ENCODE measurements around the gene MBD3L3.
"Not testable (repeated sequence)": the region's sequence is repeated elsewhere in the genome, so short reads cannot be mapped to it uniquely, and the experiment has no call there.

The MBD3L3 gene

DNA sequence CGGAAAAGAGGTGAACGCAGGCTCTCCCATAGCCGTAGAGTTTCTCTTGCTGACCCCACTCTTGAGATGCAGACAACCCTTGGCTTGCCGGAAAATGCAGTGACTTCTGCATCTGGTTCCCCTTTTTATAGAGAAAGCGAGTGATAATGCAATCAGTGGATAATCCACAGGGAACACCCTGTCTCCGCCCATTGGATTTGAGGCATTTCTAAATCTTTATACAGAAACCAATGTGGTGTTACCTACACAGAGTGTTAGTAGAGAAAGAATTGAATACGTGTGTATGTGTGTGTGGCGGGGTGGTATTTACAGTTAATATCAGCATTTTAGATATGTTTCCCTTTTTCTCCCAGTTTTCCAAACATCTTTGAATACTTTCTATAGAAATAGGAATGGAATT, at the start of gene MBD3L3:
Gene MBD3L3, minus strand, starts transcription at position 101 of the 400 bp plus-strand sequence. Its CDS starts 71 bp downstream, at position 30.
- in situ Hi-C loops (cut with HindIII; ENCODE audit: low sequenced_read_pairs): not testable (repeated sequence)

DNA sequence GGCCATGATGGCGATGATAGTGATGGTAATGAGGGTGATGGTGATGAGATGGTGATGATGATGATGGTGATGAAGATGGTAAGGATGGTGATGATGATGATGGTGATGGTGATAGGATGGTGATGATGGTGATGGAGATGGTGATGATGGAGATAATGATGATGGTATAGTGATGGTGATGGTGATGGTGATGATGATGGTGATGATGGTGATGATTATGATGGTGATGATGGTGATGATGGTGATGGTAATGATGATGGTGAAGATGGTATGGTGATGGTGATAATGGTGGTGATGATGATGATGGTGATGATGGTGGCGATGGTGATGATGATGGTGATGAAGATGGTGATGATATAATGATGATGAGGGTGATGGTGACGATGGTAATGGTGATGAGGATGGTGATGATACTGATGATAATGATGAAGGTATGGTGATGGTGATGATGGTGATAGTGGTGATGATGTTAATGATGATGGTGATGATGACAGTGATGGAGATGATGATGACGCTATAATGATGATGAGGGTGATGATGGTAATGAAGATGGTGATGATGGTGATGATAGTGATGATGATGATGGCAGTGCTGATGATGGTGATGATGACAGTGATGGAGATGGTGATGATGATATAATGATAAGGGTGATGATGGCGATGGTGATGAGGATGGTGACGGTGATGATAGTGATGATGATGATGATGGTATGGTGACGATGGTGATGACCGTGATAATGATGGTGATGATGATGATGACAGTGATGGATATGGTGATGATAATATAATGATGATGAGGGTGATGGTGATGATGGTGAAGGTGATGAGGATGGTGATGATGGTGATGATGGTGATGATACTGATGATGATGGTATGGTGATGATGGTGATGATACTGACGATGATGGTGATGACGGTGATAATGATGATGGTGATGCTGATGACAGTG, 48.5 kb upstream of the MBD3L3 start:
- in situ Hi-C loops (cut with HindIII; ENCODE audit: low sequenced_read_pairs): no loop called here

DNA sequence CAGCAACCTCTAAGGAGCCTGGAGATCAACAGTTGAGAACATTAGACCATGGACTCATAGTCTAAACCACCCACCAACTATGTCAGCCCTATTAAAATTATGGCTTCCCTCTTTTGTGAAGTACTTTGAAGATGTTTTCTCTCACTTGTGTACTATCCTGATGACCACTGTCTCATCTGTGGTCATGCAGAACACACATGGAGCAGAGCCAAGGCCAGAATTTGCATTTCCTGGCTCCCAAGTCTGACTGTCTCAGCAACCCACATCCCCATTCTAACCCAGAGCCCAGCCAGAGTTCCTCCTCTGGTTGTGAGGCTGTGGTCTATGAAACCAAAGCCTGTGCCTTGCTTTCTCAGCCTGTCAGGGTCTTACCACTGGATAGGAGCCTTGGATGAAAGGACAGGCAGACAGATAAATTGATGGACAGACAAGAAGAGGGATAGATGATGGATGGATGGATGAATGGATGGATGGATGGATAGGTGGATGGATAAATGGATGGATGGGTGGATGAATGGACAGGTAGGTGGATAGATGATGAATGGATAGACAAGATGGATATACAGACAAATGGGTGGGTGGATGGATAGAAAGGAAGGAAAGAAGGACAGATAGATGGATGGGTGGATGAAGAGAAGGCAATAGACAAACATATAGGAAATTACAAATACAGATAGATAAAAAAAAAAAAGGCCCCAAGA, 46.4 kb upstream of the MBD3L3 start:
- in situ Hi-C loops (cut with HindIII; ENCODE audit: low sequenced_read_pairs): no loop called here

DNA sequence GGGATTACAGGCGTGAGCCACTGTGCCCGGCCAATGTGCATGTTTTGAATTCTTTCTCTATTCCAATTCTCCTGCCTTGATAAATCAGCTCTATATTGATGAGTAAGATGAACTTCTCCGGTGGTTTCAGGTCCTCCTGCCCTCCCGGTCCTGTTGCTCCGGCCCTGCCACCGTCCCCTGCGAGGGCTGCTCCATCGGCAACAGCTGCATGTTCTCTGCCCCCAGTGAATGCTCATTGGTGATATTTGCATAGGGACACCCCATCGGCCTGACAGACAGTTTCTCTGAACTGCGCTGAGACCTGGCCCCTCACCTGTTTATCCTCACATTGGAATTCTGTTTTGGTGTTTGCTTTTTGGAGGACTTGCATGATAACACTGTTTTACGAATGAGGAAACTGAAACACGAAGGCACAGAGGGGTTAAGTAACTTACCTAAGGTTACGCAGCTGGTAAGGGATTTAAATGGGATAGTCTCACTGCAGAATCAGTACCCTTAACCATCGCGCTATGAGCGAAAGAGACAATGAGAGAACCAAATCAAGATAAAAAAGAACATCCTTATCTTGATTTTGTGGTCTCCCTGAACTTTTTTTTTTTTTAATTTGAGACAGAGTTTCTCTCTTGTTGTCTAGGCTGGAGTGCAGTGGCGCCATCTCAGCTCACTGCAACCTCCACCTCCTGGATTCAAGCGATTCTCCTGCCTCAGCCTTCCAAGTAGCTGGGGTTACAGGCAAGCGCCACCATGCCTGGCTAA, 43.2 kb upstream of the MBD3L3 start:
- in situ Hi-C loops (cut with HindIII; ENCODE audit: low sequenced_read_pairs): no loop called here

DNA sequence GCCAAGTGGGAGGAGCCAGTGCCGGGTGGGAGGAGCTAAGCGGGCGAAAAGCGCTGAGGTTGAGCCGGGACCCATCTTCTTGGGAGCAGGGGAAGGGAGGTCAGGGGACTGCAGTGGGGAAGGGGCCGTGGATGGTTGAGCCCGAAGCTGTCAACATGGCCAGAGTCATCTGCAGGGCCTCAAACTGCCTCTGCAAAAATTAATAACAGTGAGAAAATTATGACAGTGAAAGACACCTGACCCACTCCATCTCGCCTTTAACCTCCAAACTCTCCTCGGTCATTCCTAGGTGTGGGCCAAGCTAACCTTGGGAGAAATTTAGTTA, 41.1 kb upstream of the MBD3L3 start:
- in situ Hi-C loops (cut with HindIII; ENCODE audit: low sequenced_read_pairs): no loop called here

DNA sequence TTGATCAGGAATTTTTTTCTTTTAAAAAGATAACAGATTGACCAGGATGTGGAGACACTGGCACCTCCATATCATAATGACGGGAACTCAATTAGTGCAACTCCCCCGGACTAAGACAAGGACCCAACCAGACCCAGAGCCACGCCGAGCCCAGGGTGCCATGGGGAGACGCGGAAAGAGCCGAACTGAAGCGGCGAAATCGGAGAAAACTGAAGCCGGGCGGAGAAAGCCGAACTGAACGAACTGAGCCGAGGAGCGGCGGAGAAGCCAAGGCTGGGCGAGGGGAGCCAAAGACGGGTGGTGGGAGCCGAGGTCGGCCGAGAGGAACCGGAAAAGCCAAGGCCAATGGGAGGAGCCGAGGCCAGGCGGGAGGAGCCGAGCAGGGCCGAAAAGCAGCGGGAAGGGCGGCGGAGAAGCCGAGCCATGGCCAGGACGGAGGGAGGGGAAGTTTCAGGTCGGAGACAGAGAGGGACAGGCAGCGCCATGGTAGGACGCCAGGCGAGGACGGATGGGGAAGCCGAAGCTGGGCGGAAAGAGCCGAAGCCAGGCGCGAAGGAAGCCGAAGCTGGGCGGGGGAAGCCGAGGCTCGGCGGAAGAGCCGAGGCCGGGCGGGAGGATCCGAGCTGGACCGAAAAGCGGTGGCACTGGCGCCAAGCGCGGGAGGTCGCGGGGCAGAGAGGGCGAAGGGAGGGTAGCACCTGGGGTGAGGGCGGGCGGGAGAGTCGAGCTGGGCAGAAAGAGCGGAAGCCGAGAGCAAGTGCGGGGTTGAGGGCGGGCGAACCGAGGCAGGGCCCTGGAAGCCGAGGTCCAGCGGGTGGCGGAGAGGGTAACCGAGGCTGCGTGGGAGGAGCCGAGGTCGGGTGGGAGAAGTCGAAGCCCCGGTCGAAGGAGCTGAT, 40.5 kb upstream of the MBD3L3 start:
- in situ Hi-C loops (cut with HindIII; ENCODE audit: low sequenced_read_pairs): no loop called here

DNA sequence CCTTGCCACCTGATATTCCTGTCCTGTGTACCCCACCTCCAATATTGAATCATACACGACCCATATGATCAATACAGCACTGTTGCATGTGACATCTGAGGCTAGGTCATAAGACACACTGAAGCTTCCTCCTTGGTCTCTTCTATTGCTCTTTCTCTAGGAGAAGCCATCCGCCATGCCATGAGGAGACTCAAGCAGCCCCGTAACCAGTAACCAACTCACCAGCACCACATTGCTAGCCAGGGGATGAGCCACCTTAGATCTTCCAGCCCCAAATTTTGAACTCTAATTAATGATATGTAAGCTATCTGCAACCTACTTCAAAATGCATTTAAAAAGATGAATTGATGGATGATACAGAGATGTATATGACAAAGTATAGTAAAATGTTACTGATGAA, 39.6 kb upstream of the MBD3L3 start:
- in situ Hi-C loops (cut with HindIII; ENCODE audit: low sequenced_read_pairs): no loop called here

DNA sequence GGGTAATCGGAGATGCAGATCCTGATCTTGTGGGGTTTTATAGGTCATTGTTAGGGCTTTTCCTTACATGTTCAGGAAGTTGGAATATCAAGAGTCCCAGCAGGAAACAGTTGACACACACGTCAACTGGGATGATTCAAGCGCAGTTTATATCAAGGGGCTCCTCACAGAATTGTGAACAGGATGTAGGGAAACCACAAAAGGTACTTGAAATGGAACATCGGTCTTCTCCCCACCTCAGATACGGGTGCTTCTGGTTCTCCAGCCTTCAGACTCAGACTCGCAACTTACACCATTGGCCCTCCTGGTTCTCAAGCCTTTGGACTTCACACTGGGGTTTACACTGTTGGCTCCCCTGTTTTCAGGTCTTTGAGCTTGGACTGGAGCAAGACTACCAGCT, 30.5 kb upstream of the MBD3L3 start:
- in situ Hi-C loops (cut with HindIII; ENCODE audit: low sequenced_read_pairs): no loop called here

DNA sequence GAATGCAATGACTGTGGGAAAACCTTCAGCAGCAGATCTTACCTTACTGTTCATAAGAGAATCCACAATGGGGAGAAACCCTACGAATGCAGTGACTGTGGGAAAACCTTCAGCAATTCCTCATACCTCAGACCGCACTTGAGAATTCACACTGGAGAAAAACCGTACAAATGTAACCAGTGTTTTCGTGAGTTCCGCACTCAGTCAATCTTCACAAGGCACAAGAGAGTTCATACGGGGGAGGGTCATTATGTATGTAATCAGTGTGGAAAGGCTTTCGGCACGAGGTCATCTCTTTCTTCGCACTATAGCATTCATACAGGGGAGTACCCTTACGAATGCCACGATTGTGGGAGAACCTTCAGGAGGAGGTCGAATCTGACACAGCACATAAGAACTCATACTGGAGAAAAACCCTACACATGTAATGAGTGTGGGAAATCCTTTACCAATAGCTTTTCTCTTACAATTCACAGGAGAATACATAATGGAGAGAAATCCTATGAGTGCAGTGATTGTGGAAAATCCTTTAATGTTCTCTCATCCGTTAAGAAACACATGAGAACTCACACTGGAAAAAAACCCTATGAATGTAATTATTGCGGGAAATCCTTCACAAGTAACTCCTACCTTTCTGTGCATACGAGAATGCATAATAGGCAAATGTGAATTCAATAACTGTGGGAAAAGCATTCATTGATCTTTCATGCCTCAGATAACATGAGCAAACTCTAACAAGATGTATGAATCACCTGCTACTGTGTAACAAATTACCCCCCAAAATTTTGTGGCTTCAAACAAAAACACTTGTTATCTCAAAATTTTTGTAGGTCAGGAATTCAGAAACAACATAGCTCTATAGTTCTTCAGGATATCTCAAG, 24.8 kb upstream of the MBD3L3 start:
- in situ Hi-C loops (cut with HindIII; ENCODE audit: low sequenced_read_pairs): no loop called here

DNA sequence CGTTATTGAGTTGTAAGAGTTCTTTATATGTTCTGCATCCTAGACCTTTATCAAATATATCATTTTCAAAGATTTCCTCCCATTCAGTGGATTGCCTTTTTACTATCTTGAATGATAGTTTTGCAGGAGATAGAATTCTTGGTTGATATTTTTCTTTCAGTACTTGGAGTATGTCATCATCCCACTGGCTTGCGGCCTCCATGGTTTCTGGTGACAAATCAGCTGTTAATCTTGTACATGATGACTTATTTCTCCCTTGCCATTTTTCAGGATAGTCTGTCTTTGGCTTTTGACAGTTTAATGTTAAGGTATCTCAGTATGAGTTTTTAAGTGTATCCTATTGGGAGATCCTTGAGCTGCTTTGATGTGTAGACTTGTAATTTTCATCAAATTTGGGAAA, 19.5 kb upstream of the MBD3L3 start:
- in situ Hi-C loops (cut with HindIII; ENCODE audit: low sequenced_read_pairs): no loop called here

DNA sequence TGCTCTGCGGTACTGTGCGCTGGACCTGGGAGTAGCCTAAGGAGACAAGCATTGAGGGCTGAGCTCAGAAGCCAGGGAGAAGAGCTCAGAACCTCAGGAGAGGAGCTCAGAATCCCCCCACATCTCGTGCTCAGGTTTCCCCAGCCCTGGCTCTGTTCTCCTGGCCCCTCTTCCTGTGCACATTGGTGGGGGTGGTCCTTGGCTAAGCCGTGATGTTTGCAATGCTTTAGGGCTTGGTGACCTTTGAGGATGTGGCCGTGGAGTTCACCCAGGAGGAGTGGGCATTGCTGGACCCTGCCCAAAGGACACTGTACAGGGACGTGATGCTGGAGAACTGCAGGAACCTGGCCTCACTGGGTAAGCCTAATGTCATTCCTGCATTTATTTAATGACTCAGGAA, 17.7 kb upstream of the MBD3L3 start:
- in situ Hi-C loops (cut with HindIII; ENCODE audit: low sequenced_read_pairs): no loop called here

DNA sequence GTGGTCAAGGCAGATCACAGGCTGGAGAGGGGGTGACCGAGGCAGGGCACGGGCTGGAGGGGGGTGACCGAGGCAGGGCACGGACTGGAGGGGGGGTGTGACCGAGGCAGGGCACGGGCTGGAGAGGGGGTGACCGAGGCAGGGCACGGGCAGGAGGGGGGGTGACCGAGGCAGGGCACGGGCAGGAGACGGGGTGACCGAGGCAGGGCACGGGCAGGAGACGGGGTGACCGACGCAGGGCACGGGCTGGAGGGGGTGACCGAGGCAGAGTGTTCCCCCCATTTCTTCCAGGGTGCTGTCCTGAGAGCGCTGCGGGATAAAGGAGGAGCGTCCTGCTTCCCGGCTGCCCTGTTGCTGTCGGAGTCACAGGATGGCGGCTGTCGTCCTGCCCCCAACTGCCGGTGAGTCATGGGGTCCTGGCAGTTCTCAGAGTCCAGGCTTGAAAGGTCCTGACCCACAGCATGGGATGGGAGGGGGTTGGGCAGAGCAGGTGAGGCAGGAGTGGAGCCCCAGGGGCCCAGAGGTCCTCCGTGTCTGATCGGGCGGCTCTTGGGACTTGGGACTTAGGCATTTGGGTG, 16.3 kb upstream of the MBD3L3 start:
- in situ Hi-C loops (cut with HindIII; ENCODE audit: low sequenced_read_pairs): no loop called here

DNA sequence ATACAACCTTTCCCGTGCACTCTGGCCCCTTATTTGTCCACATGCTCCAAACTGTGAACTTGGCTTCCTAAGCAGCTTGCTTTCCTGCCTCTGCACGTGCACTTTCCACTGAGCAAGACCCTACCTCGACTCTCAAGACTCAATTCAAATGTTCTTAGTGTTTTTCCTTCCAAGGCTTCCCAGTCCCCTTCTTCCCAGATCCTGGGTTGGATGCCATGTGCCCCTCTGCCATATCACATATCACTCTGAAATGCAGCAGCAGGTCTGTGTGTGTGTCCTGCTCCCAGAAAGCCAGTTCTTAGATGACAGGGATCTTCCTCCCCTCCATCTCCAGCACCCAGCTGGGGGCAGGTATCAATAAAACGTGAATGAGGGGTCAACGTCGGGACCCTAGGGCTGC, 14.1 kb upstream of the MBD3L3 start:
- in situ Hi-C loops (cut with HindIII; ENCODE audit: low sequenced_read_pairs): no loop called here

DNA sequence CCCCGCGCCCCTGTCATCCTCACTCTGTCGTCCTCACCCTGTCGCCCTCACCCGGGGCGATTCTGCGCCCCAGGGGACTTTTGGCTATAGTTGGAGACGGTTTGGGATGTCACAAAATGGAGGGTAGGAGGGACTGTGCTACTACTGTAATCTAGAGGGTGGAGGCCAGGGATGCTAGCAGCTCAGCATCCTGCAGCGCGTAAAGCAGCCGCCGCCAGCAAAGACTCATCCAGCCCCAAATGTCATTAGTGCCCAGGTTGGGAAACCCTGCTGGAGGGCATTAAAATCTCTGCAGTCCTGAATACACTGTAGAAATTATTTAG, 11.4 kb upstream of the MBD3L3 start:
- in situ Hi-C loops (cut with HindIII; ENCODE audit: low sequenced_read_pairs): no loop called here

DNA sequence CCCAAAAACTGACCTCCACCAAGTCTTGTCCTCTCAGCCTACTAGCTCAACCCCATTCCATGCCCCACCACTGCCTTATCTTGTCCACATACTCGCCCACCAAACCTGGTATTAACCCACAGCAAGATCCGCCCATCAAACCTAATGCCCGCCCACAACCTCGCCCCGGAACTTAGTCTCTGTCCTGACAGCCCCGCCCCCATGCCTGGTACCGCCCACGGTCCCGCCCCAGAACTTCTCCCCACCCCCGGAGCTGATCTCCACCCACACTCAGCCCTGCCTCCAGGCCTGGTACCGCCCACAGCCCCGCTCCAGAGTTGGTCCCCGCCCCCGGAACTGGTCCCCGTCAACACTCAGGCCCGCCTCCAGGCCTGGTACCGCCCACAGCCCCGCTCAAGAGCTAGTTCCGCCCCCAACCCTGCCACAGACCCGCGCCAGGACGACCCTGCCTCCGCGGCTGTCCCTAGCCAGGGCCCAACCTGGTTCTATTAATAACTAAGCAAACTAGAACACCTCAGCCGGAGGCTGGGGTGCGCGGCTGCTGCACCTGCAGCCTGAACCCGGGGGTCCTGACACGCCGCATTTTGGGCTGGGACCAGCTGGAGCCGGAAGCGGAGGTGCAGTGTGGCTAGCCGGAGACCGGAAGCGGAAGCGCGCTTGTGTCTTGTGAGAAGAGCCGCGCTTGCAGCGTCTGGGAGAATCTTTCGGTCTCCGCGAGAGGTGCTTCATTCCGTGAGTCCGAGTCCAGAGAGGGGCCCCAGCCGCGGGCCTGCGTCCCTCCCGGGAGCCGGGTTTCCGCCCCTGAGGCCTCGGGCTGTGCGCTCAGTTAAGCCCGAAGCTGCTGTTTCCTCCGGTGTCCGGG, 10.8 kb upstream of the MBD3L3 start, which contains the start of gene ZNF557:
Gene ZNF557, plus strand, starts transcription at position 662 of the 862 bp plus-strand sequence. CDS start 5,372 bp downstream, outside the sequence.
- in situ Hi-C loops (cut with HindIII; ENCODE audit: low sequenced_read_pairs): no loop called here

DNA sequence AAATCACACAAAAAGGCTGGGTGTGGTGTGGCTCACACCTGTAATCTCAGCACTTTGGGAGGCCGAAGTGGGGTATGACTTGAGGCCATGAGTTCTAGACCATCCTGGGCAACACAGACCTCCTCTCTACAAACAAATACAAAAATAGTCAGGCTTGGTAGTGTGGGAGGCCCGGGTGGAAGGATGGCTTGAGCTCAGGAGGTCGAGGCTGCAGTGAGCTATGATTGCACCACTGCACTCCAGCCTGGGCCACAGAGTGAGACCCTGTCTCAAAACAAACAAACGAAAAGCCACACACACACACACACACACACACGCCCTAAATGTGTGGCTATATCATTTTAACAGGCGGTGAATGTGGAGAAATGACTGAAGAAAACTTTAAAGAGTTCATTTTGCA, 10.1 kb upstream of the MBD3L3 start:
- in situ Hi-C loops (cut with HindIII; ENCODE audit: low sequenced_read_pairs): no loop called here

DNA sequence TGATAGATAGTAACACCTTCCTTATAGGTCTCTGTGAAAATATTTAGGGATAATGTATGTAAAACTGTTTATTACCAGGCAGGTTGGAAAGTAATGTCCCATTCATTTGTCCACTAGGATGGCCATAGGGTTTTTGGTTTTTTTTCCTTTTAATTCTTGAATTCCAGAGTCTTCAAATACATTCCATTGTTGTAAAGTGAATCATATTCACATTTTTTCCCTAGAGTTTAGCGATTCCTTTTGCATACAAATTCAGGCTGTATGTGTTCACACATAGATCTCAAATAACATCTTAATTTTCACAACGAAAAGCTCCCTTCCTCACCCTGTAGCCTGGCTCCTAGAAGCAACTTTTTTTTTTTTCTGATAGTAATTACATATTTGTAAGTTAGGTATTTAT, 9.2 kb upstream of the MBD3L3 start:
- in situ Hi-C loops (cut with HindIII; ENCODE audit: low sequenced_read_pairs): no loop called here

DNA sequence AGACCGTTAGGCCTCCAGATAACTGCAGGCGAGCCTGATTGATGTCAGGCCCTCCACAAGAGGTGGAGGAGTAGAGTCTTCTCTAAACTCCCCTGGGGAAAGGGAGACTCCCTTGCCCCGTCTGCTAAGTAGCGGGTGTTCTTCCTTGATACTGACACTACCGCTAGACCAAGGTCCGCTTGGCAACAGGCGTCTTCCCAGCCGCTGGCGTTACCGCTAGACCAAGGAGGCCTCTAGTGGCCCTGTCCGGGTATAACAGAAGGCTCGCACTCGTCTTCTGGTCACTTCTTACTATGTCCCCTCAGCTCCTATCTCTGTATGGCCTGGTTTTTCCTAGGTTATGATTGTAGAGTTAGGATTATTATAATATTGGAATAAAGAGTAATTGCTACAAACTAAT, 8.6 kb upstream of the MBD3L3 start:
- in situ Hi-C loops (cut with HindIII; ENCODE audit: low sequenced_read_pairs): not testable (repeated sequence)
